Activated CD8-positive, alpha-beta memory T cell treated with anti-CD3 and anti-CD28 coated beads, Interleukin-2, amount 50 U/mL, for 24 hours (primary cell): Measurements from ENCODE around the gene CD300H.

ENCODE experiments used
- DNase-seq: peaks from one replicate; pipeline ENCODE4 v3.0.0-alpha.2; 2020; ENCODE audit errors: extremely low read depth

CD300H gene

DNA sequence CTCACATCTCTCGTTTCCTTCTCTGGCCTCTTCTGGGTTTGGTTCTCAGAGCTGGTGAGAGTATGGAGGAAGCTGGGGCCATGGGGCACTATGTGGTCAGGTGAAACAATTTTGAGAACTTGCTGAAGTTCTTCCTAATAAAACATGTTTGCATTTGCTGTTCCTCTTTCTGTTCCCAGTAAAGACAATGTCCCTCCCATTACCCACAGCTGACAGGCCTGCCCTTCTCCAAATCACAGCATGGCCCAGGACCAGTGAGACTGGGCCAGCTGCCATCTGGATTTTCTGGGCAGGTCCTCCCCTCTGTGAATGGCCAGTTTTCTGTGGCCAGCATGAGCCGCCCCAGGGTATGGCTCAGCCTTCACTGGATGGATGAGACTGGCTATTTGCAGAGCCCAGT is at the start of gene CD300H:
Gene CD300H (minus strand): TSS at position 113 of the 400 bp plus-strand sequence.
- no peak for DNase-seq

DNA sequence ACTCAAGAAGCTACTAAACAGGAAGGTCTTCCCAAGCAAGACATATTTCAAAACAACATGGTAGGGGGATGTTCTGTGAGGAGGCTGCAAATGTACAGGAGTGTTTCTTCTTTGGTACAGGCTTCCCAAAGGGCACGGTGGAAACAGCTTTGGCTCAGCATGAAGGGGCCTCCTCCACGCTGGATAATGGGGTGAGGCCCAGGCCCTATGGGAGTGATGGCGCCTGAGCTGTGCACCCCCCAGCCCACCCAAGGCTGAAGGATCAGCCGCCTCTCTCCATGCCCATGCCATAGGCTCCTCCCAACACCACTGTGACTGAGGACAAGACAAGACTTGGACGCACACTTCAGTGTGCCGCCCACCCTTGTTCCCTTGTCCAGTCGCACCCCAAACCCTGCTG is 49.4 kb upstream of the CD300H start:
- no peak for DNase-seq

DNA sequence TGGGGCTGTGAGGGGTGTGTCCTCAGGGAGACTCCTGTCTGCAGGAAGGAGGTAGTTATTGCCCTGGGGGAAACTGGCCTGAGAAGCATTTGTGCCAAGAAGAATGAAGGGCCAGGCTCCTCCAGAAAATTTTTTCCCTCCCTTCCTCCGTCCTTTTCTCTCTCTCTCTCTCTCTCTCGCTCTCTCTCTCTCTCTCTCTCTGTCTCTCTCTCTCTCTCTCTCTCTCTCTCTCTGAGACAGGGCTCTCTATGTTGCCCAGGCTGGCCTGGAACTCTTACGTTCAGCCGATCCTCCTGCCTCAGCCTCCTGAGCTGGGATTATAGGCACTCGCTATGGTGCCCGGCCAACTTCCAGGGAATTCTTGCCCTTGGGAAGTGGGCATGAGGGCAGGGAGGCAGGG is 44.7 kb upstream of the CD300H start:
- DNase-seq = no peak

GRCh38 chr17:74610108-74610507 is 42.8 kb upstream of the CD300H start:
- DNase-seq = no peak

- DNase-seq = no peak
These were observed 41.2 kb upstream of the CD300H start for GRCh38 chr17:74608511-74608910.

- DNase-seq = no peak
These were observed 39.9 kb upstream of the CD300H start for GRCh38 chr17:74607221-74607620.

GRCh38 chr17:74606050-74606449 is 38.7 kb upstream of the CD300H start:
- no peak for DNase-seq

DNA sequence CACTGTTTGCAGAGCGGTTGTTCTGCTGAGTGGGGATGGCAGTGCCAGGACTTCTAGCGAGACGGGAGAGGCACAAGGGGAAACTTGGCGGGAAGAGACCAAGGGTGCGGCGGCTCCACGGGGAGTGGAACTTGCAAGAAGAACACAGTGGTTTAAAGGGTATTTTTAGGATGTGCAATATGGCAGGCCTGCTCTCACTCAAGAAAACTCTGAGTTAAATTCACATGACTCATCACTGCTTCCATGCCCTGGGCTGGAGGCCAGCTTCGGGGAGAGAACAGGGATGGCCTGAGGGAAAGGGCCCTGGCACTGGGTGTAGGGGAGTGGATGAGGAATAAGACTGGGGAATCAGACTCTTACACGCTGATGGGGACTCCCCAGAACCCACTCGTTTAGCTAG is 38.1 kb upstream of the CD300H start:
- no peak for DNase-seq

GRCh38 chr17:74604761-74605160 is 37.5 kb upstream of the CD300H start:
- DNase-seq = no peak

GRCh38 chr17:74604200-74604599 is 36.9 kb upstream of the CD300H start:
- DNase-seq = no peak

DNA sequence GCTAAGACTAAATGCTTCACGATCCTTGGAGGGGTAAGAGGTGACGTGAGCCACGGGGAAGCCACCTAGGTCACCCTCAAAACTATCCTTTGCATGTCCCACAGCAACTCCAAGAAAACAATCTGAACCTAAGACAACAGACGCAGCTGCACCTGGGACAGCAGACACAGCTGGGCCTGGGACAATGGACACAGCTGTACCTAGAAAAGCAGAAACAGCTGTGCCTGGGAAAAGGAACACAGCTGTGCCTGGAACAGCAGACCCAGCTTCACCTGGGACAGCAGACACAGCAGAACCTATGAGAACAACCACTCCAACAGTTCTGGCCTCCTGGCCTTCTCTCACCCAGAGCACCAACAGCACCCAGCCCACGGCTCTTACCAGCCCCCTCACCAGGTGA is 36.4 kb upstream of the CD300H start:
- no peak for DNase-seq

GRCh38 chr17:74603037-74603635 is 35.8 kb upstream of the CD300H start:
- DNase-seq = no peak

DNA sequence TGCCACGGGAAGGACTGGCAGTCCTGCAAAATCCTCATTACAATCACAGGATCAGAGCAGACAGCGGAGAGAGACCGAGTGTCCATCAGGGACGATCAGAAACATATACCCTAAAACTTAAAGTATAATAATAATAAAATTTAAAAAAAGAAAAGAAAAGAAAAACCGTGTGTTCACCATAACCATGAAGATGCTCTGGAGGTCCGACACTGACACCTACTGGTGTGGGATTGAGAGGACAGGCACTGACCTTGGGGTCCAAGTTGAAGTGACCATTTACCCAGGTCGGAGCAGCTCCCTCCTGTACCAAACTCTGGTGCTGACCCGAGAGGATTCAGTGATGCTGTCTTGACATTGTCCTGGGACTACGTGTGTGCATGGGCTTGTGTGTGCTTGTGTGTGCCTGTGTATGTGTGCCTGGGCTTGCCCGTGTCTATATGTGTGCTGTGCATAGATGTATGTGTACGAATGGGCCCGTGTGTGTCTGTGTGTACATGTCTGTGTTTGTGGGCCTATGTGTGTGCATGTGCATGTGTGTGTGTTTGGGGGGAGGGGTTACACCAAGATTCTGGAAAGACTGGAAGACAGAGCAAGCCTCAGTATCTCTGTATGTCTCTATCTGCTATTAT is 34.7 kb upstream of the CD300H start:
- no peak for DNase-seq

GRCh38 chr17:74599448-74599939 is 32.2 kb upstream of the CD300H start:
- no peak for DNase-seq

- DNase-seq = no peak
These were observed 31.7 kb upstream of the CD300H start for GRCh38 chr17:74599023-74599399.

DNA sequence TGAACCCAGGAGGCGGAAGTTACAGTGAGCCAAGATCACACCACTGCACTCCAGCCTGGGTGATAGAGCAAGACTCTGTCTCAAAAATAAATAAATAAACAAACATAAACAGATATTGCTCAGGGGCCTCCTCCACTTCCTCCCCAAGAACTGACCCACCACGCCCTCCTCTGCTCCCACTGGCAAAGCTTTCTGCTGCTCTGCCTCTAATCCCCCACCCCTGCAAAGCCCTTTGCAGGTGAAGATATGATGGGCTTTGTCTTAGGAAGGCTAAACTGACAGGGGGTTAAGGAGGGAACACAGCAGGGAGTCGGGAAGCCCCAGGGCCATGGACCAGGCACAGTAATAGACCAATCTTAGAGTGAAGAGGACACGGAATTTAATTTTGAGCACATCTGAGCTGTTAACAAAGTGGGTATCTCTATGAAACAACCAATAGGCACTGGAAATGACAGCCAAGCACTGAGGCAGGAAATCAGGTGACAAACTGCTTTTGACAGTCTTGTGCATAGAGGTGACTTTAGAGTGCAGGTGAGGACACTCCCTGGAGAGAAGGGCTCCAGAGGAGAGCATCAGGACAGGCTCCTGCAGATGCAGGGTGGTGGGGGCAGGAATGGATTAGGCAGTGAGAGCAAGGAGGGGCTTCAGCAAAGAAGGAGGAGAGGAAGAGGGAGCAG is 31.2 kb upstream of the CD300H start:
- DNase-seq = no peak

GRCh38 chr17:74597069-74597790 is 29.9 kb upstream of the CD300H start:
- DNase-seq = no peak

GRCh38 chr17:74595037-74595750 is 27.9 kb upstream of the CD300H start:
- DNase-seq = no peak

DNA sequence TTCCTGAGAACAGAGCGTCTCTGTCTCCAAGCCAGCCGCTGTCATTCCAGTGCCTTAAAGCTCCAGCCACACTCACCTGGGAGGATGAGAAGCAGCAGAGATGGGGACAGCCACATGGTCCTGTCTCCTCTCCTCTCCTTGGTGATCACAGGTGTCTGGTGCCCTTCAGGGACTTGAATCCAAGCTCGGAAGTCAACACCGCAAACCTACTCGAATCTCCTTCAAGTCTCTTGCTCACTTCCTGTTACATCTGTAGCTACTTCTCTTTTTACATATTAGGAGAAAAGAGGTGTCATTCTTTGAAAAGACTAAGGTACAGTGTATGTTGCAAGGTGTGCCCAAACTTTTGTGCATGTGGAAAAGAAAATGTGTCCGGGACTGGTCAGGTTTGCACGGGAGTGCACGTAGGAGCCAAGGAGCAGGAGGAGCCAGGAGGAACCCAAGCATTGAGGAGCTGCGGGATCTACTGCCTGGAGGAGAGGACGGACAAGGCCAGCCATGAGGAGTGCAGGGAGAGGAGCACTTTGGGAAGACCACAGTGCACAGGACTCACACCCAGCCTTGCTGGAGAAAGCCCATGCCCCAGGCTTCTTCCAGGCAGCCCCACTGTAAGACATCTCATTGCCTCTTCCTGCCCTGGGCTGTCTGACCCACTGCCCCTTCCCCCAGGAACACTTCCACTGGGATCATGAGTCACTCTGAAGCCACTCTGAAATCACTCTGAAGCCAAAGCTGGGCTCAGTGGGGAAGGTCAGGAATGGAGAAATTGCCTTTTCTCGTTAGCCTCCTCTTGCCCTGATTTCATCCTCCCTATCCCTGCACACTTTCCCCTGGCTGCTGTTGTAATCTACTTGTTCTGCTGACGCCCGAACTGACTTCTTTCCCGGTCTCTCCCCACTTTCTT is 25.0 kb upstream of the CD300H start, which contains the start of gene CD300LD:
Gene CD300LD (minus strand): TSS at position 197 of the 904 bp plus-strand sequence. CDS start 81 bp downstream, at position 116.
- DNase-seq = no peak

DNA sequence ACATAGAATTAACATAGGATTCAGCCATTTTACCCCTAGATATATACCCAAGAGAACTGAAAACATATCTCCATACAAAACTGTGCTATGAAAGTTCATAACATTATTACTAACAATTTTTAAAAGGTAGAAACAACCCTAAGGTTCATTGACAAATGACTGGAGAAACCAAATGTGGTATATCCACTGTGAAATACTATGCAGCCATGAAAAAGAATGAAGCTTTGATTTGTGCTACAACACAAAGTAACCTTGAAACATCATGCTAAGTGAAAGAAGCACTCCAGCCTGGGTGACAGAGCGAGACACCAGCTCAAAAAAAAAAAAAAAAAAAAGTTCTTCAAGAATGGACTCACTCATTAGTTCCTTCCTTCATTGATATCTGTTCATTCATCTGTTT is 24.2 kb upstream of the CD300H start:
- DNase-seq = no peak

GRCh38 chr17:74585711-74586110 is 18.4 kb upstream of the CD300H start:
- no peak for DNase-seq
